Neural crest cell (in vitro differentiated cells): ENCODE measurements around the gene CMIP. TPM values are rescaled to one million over a fixed set of nuclear protein-coding genes. Genes with fewer than 3 reads are reported as not detected.

ENCODE experiments used
- DNase-seq: peaks from one replicate; pipeline ENCODE4 v3.0.0; 2021; ENCODE audit warnings: low read depth, mixed read lengths, low spot score
- H3K27ac Mint-ChIP-seq: one replicate; pipeline ENCODE4 v1.8.0; 2021; ENCODE audit warnings: mild to moderate bottlenecking, mixed read lengths; ENCODE audit not compliant: unreplicated experiment
- H3K27me3 Mint-ChIP-seq: 2 replicates; pipeline ENCODE4 v1.8.0; 2021; ENCODE audit warnings: low read depth, mild to moderate bottlenecking, mixed read lengths
- H3K36me3 Mint-ChIP-seq: 2 replicates; pipeline ENCODE4 v1.8.0; 2021; ENCODE audit warnings: low read depth, mild to moderate bottlenecking, mixed read lengths
- H3K4me1 Mint-ChIP-seq: 2 replicates; pipeline ENCODE4 v1.8.0; 2021; ENCODE audit warnings: mixed read lengths
- H3K4me3 Mint-ChIP-seq: one replicate; pipeline ENCODE4 v1.8.0; 2021; ENCODE audit warnings: mild to moderate bottlenecking, mixed read lengths
- H3K9me3 Mint-ChIP-seq: 2 replicates; pipeline ENCODE4 v1.8.0; 2021; ENCODE audit warnings: mixed read lengths
- total RNA-seq: library from RNA; stranded (reverse); gene quantifications from 2 replicates; pipeline ENCODE4 v1.2.1, GENCODE V29; 2021
- TF ChIP-seq, protein P1 (sequence below): fragments of 200-600 bp; sonication (generic); conservative IDR thresholded peaks from 2 replicates; pipeline ENCODE4 v1.5.0; 2021; ENCODE audit warnings: antibody characterized with exemption, mild to moderate bottlenecking

The CMIP gene
- total RNA-seq, 1 donor from 2014 or later: 41.2 TPM

DNA sequence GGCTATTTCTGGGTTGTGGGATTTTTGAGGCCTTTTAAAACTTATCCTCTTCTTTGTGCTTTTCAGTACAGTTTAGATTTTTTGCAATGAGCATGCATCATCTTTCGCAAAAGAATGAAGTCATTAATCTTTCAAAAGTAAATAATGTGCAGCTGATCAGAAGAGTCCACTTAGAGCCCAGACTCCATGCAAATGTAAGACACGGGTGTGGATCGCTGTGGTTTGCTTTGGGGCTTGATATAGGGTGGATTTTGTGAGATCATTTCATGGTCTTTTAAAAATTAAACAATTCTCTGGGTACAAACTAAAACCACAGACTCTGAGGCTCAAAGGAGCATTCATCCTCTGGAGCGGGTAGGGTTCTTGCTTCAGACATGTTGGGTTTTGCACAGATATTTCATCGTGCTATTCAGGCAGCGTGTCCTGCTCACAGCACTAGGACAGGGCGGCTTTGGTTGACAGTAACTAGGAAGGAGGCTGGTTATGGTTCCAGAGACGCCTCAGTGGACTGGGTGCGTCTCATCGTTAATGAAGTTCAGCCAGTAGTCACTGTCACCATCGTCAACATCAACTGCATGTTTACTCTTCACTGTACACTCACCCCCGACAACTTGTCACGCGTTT lies 205.1 kb downstream of the CMIP start:
- TF ChIP-seq, protein P1, sequence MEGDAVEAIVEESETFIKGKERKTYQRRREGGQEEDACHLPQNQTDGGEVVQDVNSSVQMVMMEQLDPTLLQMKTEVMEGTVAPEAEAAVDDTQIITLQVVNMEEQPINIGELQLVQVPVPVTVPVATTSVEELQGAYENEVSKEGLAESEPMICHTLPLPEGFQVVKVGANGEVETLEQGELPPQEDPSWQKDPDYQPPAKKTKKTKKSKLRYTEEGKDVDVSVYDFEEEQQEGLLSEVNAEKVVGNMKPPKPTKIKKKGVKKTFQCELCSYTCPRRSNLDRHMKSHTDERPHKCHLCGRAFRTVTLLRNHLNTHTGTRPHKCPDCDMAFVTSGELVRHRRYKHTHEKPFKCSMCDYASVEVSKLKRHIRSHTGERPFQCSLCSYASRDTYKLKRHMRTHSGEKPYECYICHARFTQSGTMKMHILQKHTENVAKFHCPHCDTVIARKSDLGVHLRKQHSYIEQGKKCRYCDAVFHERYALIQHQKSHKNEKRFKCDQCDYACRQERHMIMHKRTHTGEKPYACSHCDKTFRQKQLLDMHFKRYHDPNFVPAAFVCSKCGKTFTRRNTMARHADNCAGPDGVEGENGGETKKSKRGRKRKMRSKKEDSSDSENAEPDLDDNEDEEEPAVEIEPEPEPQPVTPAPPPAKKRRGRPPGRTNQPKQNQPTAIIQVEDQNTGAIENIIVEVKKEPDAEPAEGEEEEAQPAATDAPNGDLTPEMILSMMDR: no peak
- peaks cover 63% of the 10 kb centered on the region for H3K4me1 Mint-ChIP-seq
- peaks cover 3% of the 10 kb centered on the region for H3K9me3 Mint-ChIP-seq
- H3K36me3 Mint-ChIP-seq: peaks cover 5% of the 10 kb centered on the region
- no peak overlapping the region for H3K4me3 Mint-ChIP-seq
- no peak for DNase-seq
- peak overlapping the region; percentile 9 for H3K27ac Mint-ChIP-seq
- H3K27me3 Mint-ChIP-seq: no peaks in the 10 kb centered on the region

DNA sequence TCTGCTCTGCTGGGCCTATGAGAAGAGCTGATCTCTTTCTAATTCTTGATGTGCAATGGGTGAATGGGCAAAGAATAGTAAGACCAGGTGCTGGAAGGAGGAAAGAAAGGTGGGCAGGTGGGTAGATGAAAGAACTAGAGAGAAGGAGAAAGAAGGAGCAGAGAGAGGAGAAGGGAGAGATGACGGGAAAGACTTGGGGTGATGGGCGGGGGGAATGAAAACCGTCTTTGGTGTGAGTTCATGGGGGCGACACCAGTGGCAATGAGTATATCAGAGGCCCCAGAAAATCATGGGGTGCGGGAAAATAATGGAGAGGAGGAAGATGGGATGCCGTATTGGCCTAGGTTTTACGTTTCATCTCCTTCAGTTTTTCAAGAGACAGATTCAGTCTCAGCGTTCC lies 205.7 kb downstream of the CMIP start:
- Mint-ChIP-seq H3K36me3 (peaks cover 5% of the 10 kb centered on the region), H3K4me1 (peaks cover 61% of the 10 kb centered on the region), H3K27me3 (no peaks in the 10 kb centered on the region), H3K4me3 (no peak overlapping the region), H3K27ac (peak overlapping the region; percentile 9), H3K9me3 (peaks cover 3% of the 10 kb centered on the region)
- TF ChIP-seq, protein P1: no peak
- DNase-seq: no peak

DNA sequence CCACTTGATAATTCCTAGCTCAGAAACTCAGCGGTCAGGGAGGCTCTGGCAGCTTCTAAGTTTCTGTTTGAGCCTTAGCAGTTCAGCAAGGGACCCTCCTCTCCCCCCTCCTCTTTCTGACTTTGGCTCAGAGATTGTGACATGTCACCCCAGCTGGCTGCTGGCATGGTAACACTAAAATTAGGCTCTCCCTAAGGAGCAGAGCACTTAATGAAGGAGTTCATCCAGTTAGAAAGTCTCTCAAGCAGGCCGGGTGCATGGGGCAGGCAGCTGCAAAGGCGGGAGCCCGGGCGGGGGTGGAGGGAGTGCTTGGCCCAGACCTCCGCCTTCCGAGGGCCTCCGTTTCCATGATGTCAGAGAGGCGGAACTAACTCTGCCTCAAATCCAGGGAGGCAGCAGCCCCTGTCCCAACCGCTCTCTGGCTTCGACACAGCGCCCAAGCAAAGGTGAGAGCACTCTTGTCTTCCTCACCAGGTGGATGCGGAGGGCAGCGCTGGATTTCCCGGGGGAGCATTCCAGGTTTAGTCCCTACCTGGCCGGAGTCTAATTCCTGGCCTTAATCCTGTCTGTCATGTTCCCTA lies 206.5 kb downstream of the CMIP start:
- Mint-ChIP-seq H3K9me3 (no peaks in the 10 kb centered on the region), H3K27ac (peak overlapping the region; percentile 79), H3K36me3 (peaks cover 2% of the 10 kb centered on the region), H3K27me3 (no peaks in the 10 kb centered on the region), H3K4me3 (no peak overlapping the region), H3K4me1 (peaks cover 53% of the 10 kb centered on the region)
- DNase-seq: no peak
- TF ChIP-seq, protein P1: no peak

DNA sequence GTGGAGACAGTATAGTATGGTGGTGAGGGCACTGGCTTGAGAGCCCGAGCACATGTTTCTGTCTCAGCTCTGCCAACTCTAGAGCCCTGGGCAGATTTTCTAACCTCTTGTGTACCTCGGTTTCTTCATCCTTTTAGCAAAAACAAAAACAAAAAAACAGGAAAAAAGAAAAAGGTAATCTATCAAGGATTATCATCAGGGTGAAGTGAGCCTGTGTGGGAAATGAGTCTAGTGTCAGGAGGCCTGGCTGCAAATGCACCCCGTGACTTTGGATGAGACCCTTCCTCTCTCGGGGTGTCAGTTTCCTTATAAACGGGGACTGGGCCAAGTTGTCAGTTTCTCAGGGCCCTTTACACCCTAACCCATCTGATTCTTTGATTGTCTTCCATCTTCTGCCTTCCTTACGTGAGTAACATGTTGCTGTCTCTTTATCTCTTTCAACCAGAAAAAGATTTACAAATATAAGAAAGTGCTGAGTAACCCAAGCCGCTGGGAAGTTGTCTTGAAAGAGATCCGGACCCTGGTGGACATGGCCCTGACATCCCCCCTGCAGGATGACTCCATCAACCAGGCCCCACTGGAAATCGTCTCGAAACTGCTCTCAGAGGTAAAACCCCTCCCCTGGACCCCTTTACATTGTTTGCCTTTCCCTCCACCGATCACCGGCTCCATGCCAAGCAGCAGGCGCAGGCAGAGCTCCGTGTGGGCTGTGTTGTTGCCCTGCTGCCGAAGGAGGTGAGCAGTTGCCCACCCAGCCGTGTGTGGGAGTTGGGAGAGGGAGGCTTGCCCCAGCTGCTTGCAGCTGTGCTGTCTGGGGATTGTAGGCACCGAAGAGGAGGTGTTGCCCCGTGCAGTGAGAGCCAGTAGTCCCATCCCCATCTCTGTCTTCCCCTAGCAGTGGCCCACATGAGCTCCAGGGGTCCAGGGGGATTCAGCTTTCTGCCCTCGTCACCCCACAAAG lies 207.4 kb downstream of the CMIP start:
- H3K36me3 Mint-ChIP-seq: peaks cover 2% of the 10 kb centered on the region

More for the DNA sequence above, 207.4 kb downstream of the CMIP start:
- DNase-seq: no peak
- Mint-ChIP-seq H3K27ac (peak overlapping the region; percentile 37), H3K9me3 (no peaks in the 10 kb centered on the region), H3K4me1 (peaks cover 50% of the 10 kb centered on the region), H3K4me3 (no peak overlapping the region), H3K27me3 (no peaks in the 10 kb centered on the region)
- TF ChIP-seq, protein P1: no peak
